GM18498 (cell line): ENCODE results near the gene EPB41L4A.

Source experiments
- ATAC-seq: cut with Tn5 transposase; IDR thresholded peaks from one replicate; pipeline ENCODE4 v1.9.1; 2021; ENCODE audit warnings: mild to moderate bottlenecking, moderate library complexity; ENCODE audit not compliant: unreplicated experiment

Gene EPB41L4A

GRCh38 chr5:112356178-112356956 is 62.7 kb downstream of the EPB41L4A start:
- ATAC-seq: no peak

- ATAC-seq: peak; percentile 69
Measured at GRCh38 chr5:112355058-112355685, 63.9 kb downstream of the EPB41L4A start.

GRCh38 chr5:112353678-112354077 is 65.4 kb downstream of the EPB41L4A start:
- ATAC-seq: no peak

GRCh38 chr5:112351225-112351624 is 67.9 kb downstream of the EPB41L4A start:
- ATAC-seq: no peak

- ATAC-seq: no peak
Measured at GRCh38 chr5:112350626-112351025, 68.5 kb downstream of the EPB41L4A start.

- no peak for ATAC-seq
Measured at GRCh38 chr5:112349371-112349770, 69.7 kb downstream of the EPB41L4A start.

- ATAC-seq: no peak
Measured at GRCh38 chr5:112348915-112349314, 70.2 kb downstream of the EPB41L4A start.

- no peak for ATAC-seq
Measured at GRCh38 chr5:112348387-112348786, 70.7 kb downstream of the EPB41L4A start.

- ATAC-seq: no peak
Measured at GRCh38 chr5:112346411-112347044, 72.5 kb downstream of the EPB41L4A start.

- no peak for ATAC-seq
Measured at GRCh38 chr5:112344540-112344939, 74.5 kb downstream of the EPB41L4A start.

- ATAC-seq: no peak
Measured at GRCh38 chr5:112342389-112342788, 76.7 kb downstream of the EPB41L4A start.

- no peak for ATAC-seq
Measured at GRCh38 chr5:112339761-112340160, 79.3 kb downstream of the EPB41L4A start.

- ATAC-seq: no peak
Measured at GRCh38 chr5:112338681-112339337, 80.3 kb downstream of the EPB41L4A start.

- no peak for ATAC-seq
Measured at GRCh38 chr5:112333331-112333781, 85.7 kb downstream of the EPB41L4A start.

GRCh38 chr5:112331892-112332291 is 87.2 kb downstream of the EPB41L4A start:
- ATAC-seq: no peak

- peak; percentile 94 for ATAC-seq
Measured at GRCh38 chr5:112329419-112330090, 89.5 kb downstream of the EPB41L4A start.

GRCh38 chr5:112323166-112323565 is 95.9 kb downstream of the EPB41L4A start:
- ATAC-seq: no peak

GRCh38 chr5:112320408-112320807 is 98.7 kb downstream of the EPB41L4A start:
- no peak for ATAC-seq

- no peak for ATAC-seq
Measured at GRCh38 chr5:112318346-112318745, 100.7 kb downstream of the EPB41L4A start.

- no peak for ATAC-seq
Measured at GRCh38 chr5:112317866-112318265, 101.2 kb downstream of the EPB41L4A start.

GRCh38 chr5:112316731-112317130 is 102.3 kb downstream of the EPB41L4A start:
- no peak for ATAC-seq
